Neuron (in vitro differentiated cells): ENCODE results near the gene ZBTB12.
"Not testable (repeated sequence)": the region's sequence is repeated elsewhere in the genome, so short reads cannot be mapped to it uniquely, and the experiment has no call there.

ENCODE experiments used
- H2AFZ ChIP-seq: one replicate; pipeline ENCODE4 v1.6.1; 2013; ENCODE audit warnings: low read depth, mild to moderate bottlenecking, inconsistent platforms, low read length, moderate library complexity
- H3K27me3 ChIP-seq: one replicate; pipeline ENCODE4 v1.6.1; 2013; ENCODE audit warnings: low read length; ENCODE audit not compliant: insufficient read depth
- H3K36me3 ChIP-seq: one replicate; pipeline ENCODE4 v1.6.1; 2013; ENCODE audit warnings: low read length; ENCODE audit not compliant: insufficient read depth
- H3K4me1 ChIP-seq: one replicate; pipeline ENCODE4 v1.6.1; 2013; ENCODE audit warnings: low read length; ENCODE audit not compliant: insufficient read depth
- H3K4me3 ChIP-seq: 2 replicates; pipeline ENCODE4 v1.5.1; 2013; ENCODE audit warnings: mild to moderate bottlenecking, low read length, moderate library complexity
- H3K9me3 ChIP-seq: one replicate; pipeline ENCODE4 v1.6.1; 2013; ENCODE audit warnings: low read length

The ZBTB12 gene

DNA sequence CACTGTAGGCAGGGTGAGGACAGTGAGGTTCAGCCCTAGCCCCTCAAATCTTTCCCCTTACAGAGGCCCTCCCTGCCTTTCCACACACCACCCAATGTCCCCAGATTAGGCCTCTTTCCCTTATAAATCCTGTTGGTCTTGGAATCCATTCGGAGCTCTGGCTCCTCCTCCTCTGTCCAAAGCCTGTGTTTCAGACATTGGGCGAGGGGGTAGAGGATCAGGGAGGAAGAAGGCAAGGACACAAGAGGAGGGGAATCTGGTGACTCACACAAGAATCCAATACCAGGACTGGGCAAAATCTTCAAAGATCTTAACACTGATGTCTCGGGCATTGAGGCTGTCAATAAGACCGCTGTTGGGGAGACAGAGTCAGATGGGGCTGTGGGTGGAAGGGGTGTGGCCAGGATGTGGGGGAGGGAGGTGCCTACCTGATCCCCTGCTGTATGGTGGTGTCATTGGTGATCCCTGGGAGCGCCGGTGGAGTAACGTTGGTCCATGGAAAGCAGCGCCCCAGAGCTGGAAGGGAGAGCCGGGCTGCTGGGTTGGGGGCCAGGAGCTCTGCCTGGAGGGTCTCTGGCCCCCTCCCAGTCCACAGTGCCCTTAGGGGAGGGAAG lies 30.7 kb downstream of the ZBTB12 start:
- Histone ChIP-seq H3K36me3 (no peaks in the 10 kb centered on the region), H2AFZ (no peak overlapping the region), H3K9me3 (no peaks in the 10 kb centered on the region), H3K4me3 (no peak overlapping the region), H3K4me1 (no peaks in the 10 kb centered on the region), H3K27me3 (no peaks in the 10 kb centered on the region)

DNA sequence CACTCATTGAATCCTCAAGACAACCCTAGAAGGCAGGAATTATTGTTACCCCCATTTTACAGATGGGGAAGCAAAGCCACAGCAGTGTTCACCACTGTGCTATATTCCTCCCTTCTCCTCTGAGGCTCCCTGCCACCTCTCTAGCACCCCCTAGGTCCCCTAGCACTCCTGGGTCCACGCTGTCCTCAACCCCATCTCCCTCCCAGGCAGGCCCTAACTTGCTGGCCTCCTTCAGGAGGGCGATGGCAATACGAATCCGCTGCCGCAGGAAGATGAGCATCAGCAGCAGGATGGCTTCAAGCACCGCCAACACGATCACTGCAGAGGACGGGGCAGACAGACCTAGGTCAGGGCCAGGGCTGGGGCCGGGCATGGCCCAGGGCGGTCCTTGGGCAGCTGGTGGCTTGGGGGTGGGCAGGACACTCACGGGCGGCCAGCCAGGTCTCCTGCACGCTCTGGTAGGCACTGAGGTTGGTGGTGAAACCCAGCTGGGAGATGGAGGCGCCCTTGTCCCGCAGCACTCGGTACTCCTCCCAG lies 31.4 kb downstream of the ZBTB12 start:
- H2AFZ ChIP-seq, result no peak overlapping the region
- no peak overlapping the region for H3K4me3 ChIP-seq
- H3K27me3 ChIP-seq, result no peaks in the 10 kb centered on the region
- no peaks in the 10 kb centered on the region for H3K36me3 ChIP-seq
- H3K9me3 ChIP-seq, result no peaks in the 10 kb centered on the region
- H3K4me1 ChIP-seq, result peaks cover 3% of the 10 kb centered on the region

DNA sequence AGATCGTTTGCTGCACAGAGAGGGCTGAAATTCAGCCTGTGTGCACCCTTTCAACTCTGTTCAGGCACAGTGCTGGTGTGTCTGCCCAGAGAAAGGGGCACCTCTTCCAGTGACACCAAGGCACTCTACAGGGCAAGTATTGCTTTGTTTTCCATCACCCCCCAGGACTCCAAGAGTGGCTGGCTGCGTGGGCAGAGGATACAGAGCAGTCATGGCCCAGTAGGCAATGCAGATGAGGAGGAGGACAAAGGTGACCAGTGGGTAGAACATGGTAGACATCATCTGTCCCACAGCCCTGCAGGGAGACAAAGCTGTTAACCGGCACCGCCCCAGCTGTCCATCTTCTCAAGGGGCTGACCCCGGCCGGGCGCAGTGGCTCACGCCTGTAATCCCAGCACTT lies 32.5 kb downstream of the ZBTB12 start:
- H2AFZ ChIP-seq, result no peak overlapping the region
- no peaks in the 10 kb centered on the region for H3K36me3 ChIP-seq
- no peaks in the 10 kb centered on the region for H3K9me3 ChIP-seq
- no peak overlapping the region for H3K4me3 ChIP-seq
- H3K27me3 ChIP-seq, result no peaks in the 10 kb centered on the region
- peaks cover 8% of the 10 kb centered on the region for H3K4me1 ChIP-seq

DNA sequence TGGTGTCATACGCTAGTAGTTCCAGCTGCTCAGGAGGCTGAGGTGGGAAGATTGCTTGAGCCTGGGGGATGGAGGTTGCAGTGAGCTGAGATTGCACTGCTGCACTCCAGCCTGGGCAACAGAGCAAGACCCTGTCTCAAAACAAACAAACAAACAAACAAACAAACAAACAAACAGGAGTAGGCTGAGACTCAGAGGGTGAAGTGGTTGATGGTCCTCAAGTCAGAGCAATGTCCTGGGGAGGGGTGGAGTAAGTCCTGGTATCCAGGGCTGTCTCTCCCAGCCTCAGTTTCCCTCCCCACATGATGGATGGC lies 33.3 kb downstream of the ZBTB12 start:
- H3K4me3 ChIP-seq, H3K4me1 ChIP-seq, H3K9me3 ChIP-seq, H3K36me3 ChIP-seq, H2AFZ ChIP-seq, H3K27me3 ChIP-seq: not testable (repeated sequence)

DNA sequence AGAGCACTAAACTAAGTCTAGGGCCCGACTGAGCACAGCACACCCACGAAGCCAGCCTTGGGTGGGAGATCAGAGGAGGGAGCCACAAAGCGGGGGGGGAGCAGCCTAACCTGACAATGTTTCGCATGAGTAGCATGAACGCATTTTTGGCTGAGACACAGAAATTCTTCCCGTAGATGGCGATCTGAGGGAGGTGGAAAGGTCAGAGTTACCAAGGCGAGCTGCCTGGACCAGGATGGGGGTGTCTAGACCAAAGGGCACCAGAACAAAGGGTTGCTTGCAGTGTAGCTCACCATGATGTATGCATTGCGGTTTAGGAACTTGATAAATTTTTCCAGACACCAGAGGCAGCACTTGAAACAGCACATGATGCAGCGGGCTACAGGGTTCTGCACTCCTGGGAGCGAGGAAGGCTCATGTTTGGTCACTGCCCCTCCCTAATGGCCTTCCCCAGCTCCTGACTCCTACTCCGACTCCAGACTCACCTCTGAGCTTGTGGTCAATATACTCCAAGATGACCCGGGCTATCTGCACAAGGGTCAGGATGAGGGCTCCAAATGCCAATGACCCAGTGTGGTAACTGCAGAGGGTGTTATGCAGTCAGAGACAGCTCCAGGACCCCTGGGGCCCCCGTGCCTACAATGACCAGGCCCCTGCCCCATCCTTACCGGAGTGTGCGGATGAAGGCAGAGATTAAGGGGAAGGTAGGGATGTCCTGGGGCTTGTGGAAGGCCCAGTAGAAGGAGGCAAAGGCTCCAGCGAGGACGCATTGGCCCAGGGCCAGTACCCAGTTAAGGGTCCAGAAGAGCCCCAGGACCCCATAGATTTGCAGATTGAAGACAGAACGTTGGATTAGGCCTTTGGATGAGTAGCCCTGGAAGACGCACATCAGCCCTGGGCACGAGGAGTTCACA lies 36.4 kb downstream of the ZBTB12 start:
- Histone ChIP-seq H3K36me3 (no peaks in the 10 kb centered on the region), H3K4me1 (peaks cover 17% of the 10 kb centered on the region), H2AFZ (no peak overlapping the region)

DNA sequence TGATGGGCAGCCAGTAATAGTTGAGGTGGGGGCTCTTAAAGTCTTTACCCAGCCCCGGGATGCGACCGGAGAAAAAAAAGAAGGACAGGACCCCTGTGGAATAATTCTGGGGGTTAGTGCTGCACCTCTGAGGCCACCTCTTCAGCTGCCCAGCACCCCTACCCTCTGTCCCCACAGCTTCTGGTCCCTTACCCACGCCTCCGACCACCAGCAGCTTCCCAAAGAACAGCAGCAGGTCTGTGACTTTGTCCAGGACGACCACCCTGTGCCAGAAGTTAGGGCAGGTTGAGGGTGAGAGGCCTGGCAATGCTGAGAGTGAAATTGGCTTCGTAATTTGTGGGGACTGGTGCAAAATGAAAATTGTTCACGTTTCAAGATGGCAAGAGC lies 37.1 kb downstream of the ZBTB12 start:
- Histone ChIP-seq H3K4me1 (peaks cover 17% of the 10 kb centered on the region), H3K9me3 (no peaks in the 10 kb centered on the region), H3K4me3 (no peak overlapping the region), H3K36me3 (peaks cover 6% of the 10 kb centered on the region), H3K27me3 (no peaks in the 10 kb centered on the region), H2AFZ (no peak overlapping the region)

More for the DNA sequence above, 36.4 kb downstream of the ZBTB12 start:
- H3K27me3 ChIP-seq, result no peaks in the 10 kb centered on the region
- no peaks in the 10 kb centered on the region for H3K9me3 ChIP-seq
- no peak overlapping the region for H3K4me3 ChIP-seq

DNA sequence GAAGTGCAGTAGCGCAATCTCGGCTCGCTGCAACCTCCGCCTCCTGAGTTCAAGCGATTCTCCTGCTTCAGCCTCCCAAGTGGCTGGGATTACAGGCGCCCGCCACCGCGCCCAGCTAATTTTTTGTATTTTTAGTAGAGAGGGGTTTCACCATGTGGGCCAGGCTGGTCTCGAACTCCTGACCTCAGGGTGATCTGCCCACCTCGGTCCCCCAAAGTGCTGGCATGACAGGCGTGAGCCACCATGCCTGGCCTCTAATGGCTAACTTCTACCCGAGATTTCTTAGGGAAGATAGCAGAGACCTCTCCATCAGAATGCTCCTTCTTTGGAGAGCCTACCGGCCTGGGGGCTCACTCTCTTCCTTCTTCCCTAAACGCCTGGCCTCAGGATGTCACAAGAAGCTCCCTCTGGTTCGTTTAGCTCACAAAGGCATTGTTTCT lies 37.7 kb downstream of the ZBTB12 start:
- H3K27me3 ChIP-seq, H3K9me3 ChIP-seq, H3K36me3 ChIP-seq: not testable (repeated sequence)
- Histone ChIP-seq H2AFZ (peak overlapping the region; percentile 72), H3K4me1 (peaks cover 17% of the 10 kb centered on the region), H3K4me3 (peak overlapping the region; percentile 94)

DNA sequence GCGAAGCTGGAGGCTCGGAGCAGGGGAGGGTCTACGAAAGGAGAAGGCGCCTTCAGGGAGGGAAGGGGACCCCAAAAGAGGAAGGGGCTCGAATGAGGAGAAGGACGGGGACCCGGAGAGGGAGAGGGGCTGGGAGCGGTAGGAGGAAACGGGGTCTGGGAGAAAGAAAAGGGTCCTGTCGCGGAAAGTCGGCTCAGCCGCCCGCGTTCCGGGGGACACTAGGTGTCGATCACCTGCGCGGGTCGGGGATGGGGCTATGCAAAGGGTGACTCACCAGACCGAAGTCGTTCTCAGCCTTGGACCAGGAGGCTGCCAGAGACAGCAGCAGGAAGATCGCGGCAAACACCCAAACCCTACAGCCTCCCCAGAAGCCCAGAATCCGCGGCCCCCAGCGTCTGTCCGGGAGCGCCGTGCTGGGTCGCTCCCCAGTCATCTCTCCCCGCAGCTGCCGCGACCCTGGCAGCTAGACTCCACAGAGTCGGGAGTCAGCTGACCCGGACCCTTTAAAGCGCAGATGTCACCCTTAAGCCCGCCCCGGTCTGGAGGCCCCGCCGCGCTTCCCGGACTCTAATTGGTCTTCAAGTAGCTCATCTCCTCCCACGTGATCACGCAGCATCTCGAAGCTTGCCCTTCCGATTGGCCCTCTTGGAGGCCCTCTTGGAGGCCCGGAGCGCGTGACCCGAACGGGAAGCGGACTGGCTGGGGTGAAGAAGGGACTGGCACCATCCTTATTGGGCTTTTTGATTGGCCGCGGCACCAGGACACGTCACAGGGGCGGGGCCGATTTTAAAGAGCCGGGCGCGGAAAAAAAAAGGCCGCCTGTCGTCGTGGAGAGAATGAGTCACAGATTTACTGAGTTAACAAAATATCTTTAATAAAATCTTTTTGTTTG lies 39.3 kb downstream of the ZBTB12 start, which contains the start of gene NEU1:
TSS of gene NEU1 (minus strand) at position 478 of the 892 bp plus-strand sequence. CDS start at position 433, 45 bp downstream.
- H3K36me3 ChIP-seq, result peaks cover 14% of the 10 kb centered on the region
- H3K4me1 ChIP-seq, result peaks cover 17% of the 10 kb centered on the region
- H3K27me3 ChIP-seq, result no peaks in the 10 kb centered on the region
- H3K9me3 ChIP-seq, result no peaks in the 10 kb centered on the region
- H3K4me3 ChIP-seq, result peak within 1 kb of the TSS; percentile 94
- peak within 1 kb of the TSS; percentile 72 for H2AFZ ChIP-seq

DNA sequence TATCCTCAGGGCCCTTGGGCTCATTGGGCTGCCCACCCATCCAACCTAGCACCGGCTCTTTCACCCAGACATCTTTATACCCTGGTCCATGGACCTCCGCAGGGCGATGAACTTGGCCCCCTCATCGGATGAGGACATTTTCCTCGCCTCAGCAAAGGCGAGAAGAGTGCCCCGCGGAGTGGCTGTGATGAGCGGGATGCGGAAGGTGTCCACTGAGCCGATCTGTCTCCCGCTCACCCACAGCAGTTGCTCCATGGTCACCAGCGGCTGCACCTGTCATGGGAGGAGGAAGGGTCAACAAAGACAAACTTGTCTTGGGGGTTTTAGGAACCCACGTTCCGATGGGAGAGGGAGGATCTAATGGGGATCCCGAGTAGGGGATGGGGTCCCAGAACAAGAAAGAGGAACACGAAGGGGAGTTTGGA lies 40.0 kb downstream of the ZBTB12 start:
- Histone ChIP-seq H2AFZ (no peak overlapping the region), H3K27me3 (no peaks in the 10 kb centered on the region), H3K36me3 (peaks cover 14% of the 10 kb centered on the region), H3K4me1 (peaks cover 17% of the 10 kb centered on the region), H3K9me3 (no peaks in the 10 kb centered on the region), H3K4me3 (peak overlapping the region; percentile 82)

DNA sequence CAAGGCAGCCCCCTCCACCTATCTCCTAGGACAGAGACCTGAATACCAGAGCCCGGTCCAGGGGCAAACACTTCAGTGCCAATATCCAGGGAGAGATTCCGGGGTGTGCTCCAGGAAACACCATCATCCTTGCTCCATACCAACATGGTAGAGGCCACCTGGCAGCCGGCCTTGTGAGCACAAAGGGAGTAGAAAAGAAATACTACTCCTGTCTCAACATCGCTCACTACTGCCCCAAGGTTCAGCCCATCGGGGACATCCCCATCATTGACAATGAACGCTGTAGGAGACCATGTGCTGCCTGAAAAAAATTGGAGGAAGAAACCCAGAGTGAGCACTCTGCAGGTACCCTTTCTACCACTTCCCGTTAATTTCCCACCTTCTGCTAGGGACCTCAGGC lies 40.7 kb downstream of the ZBTB12 start:
- no peaks in the 10 kb centered on the region for H3K27me3 ChIP-seq
- H3K4me3 ChIP-seq, result no peak overlapping the region
- H2AFZ ChIP-seq, result no peak overlapping the region
- H3K4me1 ChIP-seq, result peaks cover 17% of the 10 kb centered on the region
- H3K36me3 ChIP-seq, result peaks cover 14% of the 10 kb centered on the region
- H3K9me3 ChIP-seq, result no peaks in the 10 kb centered on the region

DNA sequence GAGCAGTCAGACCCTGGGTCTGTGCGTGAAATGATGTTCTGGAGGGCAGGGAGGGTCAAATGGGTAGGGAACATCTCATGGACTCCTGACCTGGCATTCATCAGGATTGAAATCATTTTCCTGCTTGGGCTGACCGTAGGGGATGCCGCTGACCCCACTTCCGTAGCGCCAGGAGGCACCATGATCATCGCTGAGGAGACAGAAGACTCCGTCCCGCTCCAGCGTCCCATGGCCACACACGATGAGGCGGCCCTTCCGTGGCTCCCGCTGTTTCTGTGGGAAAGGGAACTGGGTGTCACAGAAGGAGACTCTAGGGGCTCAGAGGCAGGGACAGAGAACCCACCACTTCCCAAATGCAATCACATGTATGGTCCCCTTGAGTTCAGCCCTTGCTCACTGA lies 41.5 kb downstream of the ZBTB12 start:
- no peak overlapping the region for H2AFZ ChIP-seq
- H3K36me3 ChIP-seq, result peaks cover 14% of the 10 kb centered on the region
- H3K4me1 ChIP-seq, result peaks cover 13% of the 10 kb centered on the region
- H3K27me3 ChIP-seq, result no peaks in the 10 kb centered on the region
- H3K4me3 ChIP-seq, result no peak overlapping the region
- H3K9me3 ChIP-seq, result peaks cover 1% of the 10 kb centered on the region

DNA sequence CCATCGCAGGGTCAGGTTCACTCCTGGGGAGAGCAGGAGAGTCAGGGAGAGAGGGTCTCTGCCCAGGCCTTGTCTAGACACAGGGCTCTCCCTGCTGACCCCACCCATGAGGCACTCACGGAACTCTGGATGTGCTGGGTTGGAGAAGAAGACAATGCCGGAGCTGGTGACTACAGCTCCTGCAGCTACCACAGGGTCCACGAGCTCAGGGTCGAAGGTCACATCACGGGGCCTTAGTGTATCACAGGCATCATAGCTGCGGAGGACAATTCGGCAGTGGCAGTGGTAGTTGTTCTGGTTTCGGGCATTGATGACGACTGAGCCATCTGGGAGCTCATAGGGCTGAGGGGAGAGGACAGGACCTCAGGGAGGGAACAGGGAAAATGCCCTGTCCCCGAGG lies 42.0 kb downstream of the ZBTB12 start:
- Histone ChIP-seq H3K36me3 (peaks cover 14% of the 10 kb centered on the region), H3K27me3 (no peaks in the 10 kb centered on the region), H2AFZ (no peak overlapping the region), H3K9me3 (peaks cover 3% of the 10 kb centered on the region), H3K4me1 (peaks cover 9% of the 10 kb centered on the region), H3K4me3 (no peak overlapping the region)
